ENCODE data around the gene NKAIN2. TPM values are rescaled to one million over a fixed set of nuclear protein-coding genes. Genes with fewer than 3 reads are reported as not detected.

The NKAIN2 gene
- total RNA-seq, 4 donors from 2014 or later, result 0.11 to 1.0 (median 0.94) TPM; not detected in 1

DNA sequence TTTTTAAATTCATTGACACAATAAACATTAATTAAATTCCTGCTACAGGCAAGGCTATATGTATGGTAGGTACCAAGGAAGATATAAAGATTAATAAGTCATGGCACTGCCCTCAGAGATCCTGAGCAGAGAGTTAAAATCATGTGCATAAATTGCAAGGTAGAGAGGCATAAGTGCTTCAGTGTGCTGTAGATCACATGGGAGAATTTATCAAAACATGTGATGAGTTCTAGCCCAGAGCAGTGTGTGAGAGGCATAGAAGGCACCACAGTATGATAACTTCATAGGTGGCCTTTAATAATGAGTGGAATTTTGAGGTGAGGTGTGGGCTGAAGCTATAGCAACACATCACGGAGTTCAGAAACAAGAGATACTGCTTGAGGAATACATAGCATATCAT is 692.7 kb downstream of the NKAIN2 start:
- no peaks in the 10 kb centered on the region for H3K27me3 ChIP-seq
- WGBS, 2 donors, result 95 to 98% methylated on average over 1 of the region's 1 CpG
- intact Hi-C loops (cut with DNase I), result no loop called here
- no peaks in the 10 kb centered on the region for H3K36me3 ChIP-seq
- H3K4me3 ChIP-seq (replicated peaks in 1 of 3), result no peak overlapping the region
- H3K9me3 ChIP-seq, result no peaks in the 10 kb centered on the region
- no peak overlapping the region for H3K27ac ChIP-seq
- H3K4me1 ChIP-seq, result no peaks in the 10 kb centered on the region
- TF ChIP-seq CTCF (IDR thresholded peaks at IDR 0.05) (no peak), POLR2A (IDR thresholded peaks at IDR 0.05) (no peak)
- no peak for DNase-seq

- intact Hi-C loops (cut with DNase I), result no loop called here
- Histone ChIP-seq H3K4me1 (no peaks in the 10 kb centered on the region), H3K4me3 (replicated peaks in 1 of 3) (no peak overlapping the region), H3K36me3 (no peaks in the 10 kb centered on the region), H3K27me3 (no peaks in the 10 kb centered on the region), H3K27ac (no peak overlapping the region), H3K9me3 (no peaks in the 10 kb centered on the region)
- WGBS, 2 donors, result 90 to 94% methylated on average over 2 of the region's 2 CpGs
- DNase-seq, result no peak
- TF ChIP-seq POLR2A (IDR thresholded peaks at IDR 0.05) (no peak), CTCF (IDR thresholded peaks at IDR 0.05) (no peak)
Observed at GRCh38 chr6:124512431-124512830, 708.8 kb downstream of the NKAIN2 start.

DNA sequence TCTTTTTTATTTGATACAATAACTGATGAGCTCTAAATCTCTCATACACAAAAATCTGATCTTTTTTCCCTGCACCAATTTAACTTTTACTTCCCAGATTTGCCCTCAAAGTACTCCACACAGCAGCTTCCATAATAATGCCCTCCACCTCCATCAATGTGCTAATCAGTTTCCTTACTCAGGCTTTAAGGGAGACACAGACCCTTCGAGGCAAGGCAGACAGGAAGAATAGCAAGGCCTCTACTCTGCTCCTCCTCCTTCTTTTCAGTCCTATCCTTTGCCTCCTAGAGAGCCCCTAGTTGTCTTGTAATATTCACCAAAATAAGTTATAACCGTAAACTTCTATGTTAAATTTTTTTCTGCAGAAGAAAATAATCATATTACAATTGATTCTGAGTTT is 713.7 kb downstream of the NKAIN2 start:
- no peak overlapping the region for H3K27ac ChIP-seq
- H3K27me3 ChIP-seq, result no peaks in the 10 kb centered on the region
- no peak overlapping the region for H3K4me3 ChIP-seq (replicated peaks in 1 of 3)
- no peaks in the 10 kb centered on the region for H3K4me1 ChIP-seq
- no peaks in the 10 kb centered on the region for H3K9me3 ChIP-seq
- DNase-seq, result no peak
- TF ChIP-seq CTCF (IDR thresholded peaks at IDR 0.05) (no peak), POLR2A (IDR thresholded peaks at IDR 0.05) (no peak)
- 69 to 73% methylated on average over 2 of the region's 2 CpGs for WGBS, 2 donors
- intact Hi-C loops (cut with DNase I), result no loop called here
- no peaks in the 10 kb centered on the region for H3K36me3 ChIP-seq

DNA sequence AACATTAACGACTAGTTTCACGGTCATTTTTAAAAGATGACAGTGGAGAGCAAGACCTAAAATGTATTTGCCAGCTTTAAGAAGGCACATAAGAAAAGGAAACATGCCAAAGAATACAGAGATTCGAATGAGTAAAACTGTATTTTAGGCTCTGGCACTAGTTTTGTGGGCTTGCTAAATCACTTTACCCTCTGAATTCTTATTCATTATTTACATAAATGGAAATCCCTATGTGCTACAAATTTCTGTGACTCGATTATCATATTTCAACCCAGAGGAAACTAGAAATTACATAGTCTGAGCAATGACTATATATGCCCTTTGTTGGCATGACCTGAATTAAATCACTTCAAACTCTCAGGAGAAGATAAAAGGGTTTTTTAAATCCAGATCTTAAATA is 716.8 kb downstream of the NKAIN2 start:
- DNase-seq, result no peak
- Histone ChIP-seq H3K27ac (no peak overlapping the region), H3K4me1 (no peaks in the 10 kb centered on the region), H3K27me3 (no peaks in the 10 kb centered on the region), H3K4me3 (replicated peaks in 1 of 3) (no peak overlapping the region), H3K36me3 (no peaks in the 10 kb centered on the region), H3K9me3 (no peaks in the 10 kb centered on the region)
- TF ChIP-seq POLR2A (IDR thresholded peaks at IDR 0.05) (no peak), CTCF (IDR thresholded peaks at IDR 0.05) (no peak)
- 77 to 80% methylated on average over 4 of the region's 4 CpGs for WGBS, 2 donors
- intact Hi-C loops (cut with DNase I), result no loop called here

- Histone ChIP-seq H3K4me3 (replicated peaks in 1 of 3) (no peak overlapping the region), H3K9me3 (no peaks in the 10 kb centered on the region), H3K4me1 (no peaks in the 10 kb centered on the region), H3K27me3 (no peaks in the 10 kb centered on the region), H3K36me3 (no peaks in the 10 kb centered on the region), H3K27ac (no peak overlapping the region)
- DNase-seq, result no peak
- 94 to 95% methylated on average over 4 of the region's 4 CpGs for WGBS, 2 donors
- no peak for TF ChIP-seq POLR2A (IDR thresholded peaks at IDR 0.05)
- TF ChIP-seq CTCF (IDR thresholded peaks at IDR 0.05), result no peak
- intact Hi-C loops (cut with DNase I), result no loop called here
Observed at GRCh38 chr6:124522335-124522734, 718.7 kb downstream of the NKAIN2 start.

Measured in thyroid gland (tissue), 4 donors.